Measurements from ENCODE around the gene WFIKKN1.
"Not testable (repeated sequence)": the region's sequence is repeated elsewhere in the genome, so short reads cannot be mapped to it uniquely, and the experiment has no call there.

Gene WFIKKN1

GRCh38 chr16:595942-596735 is 34.6 kb upstream of the WFIKKN1 start:
- peak; percentile 46 for DNase-seq

DNA sequence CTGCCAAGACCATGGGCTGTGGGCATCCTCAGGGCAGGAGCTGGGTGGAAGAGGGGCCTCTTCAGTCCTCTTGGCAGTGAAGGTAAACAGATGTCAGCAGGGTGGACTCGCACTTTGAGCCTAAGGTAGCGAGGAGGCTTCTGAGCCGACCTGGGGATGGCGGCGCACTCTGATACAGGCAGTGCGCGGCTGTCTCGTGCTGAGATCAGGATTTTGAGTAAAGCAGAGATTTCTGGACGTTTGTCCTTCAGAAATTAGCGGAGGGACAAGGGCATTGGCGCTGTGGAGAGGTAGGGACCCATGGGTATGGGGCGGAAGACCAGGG is 34.1 kb upstream of the WFIKKN1 start:
- no peak for DNase-seq

DNA sequence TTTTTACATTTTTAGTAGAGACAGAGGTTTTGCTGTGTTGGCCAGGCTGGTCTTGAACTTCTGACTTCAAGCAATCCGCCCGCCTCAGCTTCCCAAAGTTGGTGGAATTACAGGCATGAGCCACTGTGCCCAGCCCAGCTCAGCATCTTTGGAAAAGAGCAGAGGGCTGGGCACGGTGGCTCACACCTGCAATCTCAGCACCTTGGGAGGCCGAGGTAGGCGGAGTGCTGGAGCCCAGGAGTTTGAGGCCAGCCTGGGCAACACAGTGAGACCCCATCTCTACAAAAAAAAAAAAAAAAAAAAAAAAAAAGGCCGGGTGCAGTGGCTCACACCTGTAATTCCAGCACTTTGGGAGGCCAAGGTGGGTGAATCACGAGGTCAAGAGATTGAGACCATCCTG is 33.1 kb upstream of the WFIKKN1 start:
- not testable (repeated sequence) for DNase-seq

DNA sequence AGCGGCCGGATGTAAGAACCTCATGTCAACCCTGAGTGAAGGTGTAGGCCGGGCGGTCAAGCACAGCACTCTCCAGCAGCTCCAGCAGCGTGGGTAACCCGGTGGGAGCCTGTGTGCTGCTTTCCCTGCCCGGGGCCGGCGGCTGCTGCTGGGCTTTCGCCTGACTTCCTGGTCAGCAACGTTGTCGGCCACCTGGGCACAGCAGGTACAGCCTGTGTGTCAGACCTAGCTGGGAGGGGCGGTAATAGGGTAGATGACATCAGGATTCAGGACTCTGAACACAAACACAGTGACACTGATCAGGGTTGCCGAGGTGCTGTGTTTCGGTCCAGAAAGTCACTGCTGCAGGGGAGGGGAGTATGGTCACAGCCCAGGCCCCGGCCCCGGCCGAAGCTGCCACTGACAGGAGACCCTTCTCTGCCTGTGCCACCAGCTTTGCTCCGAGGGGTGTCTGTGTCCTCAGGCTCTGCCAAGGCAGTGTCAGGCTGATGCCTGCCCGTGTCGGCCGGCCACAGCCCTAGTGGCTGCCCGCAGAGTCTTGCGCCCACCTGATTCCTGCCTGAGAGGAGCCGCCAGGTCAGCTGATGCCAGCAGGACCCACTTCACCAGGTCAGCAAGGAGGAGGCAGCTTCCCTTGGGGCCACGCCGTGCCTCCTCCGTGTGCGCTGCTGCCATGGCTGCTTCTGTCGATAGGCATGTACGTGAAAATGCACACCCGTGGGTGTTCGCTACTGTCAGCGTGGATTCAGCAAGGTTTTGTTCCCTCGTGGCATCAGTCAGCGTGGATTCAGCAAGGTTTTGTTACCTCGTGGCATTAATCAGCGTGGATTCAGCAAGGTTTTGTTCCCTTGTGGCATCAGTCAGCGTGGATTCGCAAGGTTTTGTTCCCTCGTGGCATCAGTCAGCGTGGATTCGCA is 31.7 kb upstream of the WFIKKN1 start:
- no peak for DNase-seq

GRCh38 chr16:600781-601180 is 30.0 kb upstream of the WFIKKN1 start:
- DNase-seq, result peak; percentile 30

DNA sequence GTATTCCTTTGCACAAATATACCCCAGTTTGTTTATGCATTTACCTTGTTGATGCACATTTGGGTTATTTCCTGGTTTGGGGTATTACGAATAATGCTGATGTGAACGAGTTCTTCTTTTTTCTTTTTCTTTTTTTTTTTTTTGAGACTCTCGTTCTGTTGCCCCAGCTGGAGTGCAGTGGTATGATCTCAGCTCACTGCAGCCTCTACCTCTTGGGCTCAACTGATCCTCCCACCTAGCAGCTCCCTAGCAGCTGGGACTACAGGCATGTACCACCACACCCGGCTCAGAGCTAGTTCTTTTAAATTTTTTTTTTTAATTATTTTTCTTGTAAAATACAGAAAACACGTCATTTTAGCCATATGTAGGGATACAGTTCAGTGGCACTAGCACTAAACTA is 26.9 kb upstream of the WFIKKN1 start:
- DNase-seq, result no peak

DNA sequence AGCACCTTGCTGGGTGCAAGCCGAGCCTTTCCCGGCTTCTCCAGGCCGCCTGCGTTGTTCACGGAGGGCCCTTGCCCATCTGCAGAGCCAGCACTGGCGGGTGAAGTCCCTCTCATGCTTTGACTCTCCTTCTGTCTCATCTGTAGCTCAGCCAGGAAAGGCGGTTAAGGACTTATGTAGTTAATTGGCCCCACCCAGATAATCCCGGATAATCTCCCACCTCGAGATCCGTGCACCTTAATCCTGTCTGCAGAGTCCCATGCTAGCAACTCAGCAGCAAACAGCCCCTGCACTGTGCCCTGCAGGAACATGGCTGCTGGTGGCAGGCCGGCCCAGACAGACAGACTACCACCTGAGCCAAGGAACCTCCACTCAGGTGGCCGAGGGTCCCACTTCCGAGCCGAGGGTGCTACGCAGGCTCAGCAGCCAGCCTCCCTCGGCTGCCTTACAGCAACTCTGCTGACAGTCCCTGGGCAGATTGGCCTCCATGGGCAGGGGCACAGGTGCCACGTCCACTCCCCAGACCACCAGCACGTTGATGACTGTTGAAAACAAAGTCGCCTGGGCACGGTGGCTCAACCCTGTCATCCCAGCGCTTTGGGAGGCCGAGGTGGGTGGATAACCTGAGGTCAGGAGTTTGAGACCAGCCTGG is 24.0 kb upstream of the WFIKKN1 start:
- DNase-seq, result no peak

DNA sequence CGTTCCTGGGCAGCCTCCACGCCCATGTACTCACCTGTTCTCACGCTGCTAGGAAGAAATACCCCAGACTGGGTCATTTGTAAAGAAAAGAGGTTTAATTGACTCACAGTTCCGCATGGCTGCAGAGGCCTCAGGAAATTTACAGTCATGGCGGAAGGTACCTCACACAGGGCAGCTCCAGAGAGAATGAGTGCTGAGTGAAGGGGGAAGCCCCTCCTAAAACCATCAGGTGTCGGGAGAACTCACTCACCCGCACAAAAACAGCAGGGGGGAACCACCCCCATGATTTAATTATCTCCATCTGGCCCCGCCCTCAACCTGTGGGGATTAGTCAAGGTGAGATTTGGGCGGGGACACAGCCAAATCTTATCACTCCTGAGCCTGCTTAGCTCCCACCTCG is 22.8 kb upstream of the WFIKKN1 start:
- DNase-seq, result peak; percentile 92

GRCh38 chr16:609316-609715 is 21.5 kb upstream of the WFIKKN1 start:
- no peak for DNase-seq

GRCh38 chr16:609984-610383 is 20.8 kb upstream of the WFIKKN1 start:
- DNase-seq, result no peak

- peak; percentile 74 for DNase-seq
Measured at GRCh38 chr16:610513-611381, 20.0 kb upstream of the WFIKKN1 start.

DNA sequence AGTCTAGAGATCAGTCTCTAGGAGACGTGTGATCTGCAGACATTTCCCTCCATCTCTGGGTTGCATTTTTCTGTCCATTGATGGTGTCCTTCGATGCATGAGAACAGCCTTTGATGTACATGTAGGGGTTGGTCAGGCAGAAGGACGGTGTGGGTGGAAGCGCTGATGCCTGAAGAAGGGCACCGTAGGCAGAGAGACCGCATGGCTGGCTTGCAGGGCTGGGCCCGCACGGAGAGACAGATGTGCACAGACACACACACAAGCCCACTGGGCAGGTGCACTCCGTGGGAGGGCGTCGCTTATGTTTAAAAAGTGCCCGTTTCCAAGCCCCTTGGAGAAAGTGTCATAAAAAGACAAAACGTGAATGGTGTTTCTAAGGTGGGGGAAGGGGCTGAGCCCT is 15.7 kb upstream of the WFIKKN1 start:
- DNase-seq, result no peak

DNA sequence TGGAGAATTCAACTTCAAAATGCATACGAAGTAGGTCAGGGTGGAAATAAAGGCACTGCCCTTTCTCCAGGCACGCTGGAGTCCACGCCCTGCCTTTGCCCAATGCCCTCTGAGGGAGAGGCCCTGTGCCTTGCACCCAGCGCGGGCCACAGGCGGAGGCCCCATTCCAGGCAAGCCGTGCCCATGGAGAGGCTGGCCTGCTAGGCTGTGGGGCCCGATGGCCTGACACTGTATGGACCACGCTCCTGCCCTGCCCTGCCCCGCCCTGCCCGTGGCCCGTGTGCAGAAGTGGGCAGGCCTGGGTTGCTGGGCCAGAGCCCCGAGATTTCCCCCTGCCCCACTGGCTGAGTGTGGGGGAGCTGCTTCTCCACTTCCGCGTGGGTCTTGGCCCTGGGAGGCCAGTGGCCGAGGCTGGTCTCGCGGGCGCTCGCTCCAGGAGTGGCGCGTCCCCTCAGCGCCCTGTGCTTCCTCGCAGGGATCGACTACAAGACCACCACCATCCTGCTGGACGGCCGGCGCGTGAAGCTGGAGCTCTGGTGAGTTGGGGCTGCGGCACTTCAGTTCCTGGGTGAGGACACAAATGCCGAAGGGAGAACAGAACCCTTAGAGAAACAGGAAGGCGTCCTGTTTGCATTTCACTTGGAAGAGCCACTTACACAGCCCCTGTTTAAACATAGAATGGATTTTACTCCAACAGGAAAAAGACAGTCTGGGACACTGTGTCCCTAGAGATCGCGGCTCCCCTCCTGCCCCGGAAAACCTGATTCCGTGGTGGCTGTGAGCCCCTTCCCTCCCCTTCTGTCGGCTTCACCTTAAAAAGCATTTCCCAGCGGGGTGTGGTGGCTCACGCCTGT is 13.8 kb upstream of the WFIKKN1 start:
- no peak for DNase-seq

DNA sequence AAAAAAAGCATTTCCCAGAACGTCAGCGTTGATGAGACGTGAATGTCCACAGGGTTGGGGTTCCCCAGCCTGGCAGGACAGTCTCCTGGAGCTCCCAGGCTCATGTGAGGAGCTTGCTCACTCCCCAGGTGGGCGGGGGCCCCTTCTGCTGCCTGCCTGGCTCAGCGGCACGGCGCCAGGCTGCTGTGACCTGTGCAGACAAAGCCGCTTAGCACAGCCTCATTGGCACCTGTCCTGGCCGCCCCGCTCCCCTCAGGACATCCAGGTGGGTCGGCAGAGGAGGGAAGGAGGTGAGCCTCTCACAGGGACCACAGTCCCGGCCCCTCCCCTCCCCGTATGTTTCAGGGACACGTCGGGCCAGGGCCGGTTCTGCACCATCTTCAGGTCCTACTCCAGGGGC is 12.9 kb upstream of the WFIKKN1 start:
- peak; percentile 33 for DNase-seq

- DNase-seq, result no peak
Measured at GRCh38 chr16:619476-620100, 11.2 kb upstream of the WFIKKN1 start.

GRCh38 chr16:620700-621525 is 9.9 kb upstream of the WFIKKN1 start:
- peak; percentile 31 for DNase-seq

DNA sequence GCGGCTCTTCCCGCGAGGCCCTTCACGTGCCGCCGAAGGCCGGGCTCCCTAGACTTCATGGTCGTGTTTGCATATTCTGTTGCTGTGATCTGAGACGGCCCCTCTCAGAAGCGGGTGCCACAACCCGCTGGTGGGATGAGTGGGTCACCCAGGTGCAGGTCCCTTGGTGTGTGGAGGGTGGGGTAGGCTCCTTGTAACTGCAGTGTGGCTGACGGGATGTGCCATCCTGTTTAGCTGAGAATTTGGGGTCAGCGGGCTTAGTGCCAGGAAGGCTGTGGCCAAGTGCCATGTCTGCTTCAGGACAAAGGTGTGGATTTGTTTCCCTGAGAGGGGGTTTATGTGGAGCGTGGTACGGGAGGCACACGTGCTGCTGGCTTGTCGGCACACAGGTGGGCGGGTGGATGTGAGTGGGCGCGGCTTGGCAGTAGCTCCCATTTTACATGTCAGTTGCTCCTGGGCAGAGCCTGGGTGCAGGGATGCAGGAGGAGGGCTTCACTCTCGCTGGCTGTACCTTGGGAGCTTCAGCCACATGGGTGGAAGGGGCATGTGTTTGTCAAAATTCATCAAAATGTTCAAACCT is 9.2 kb upstream of the WFIKKN1 start:
- DNase-seq, result peak; percentile 76

- no peak for DNase-seq
Measured at GRCh38 chr16:622920-623280, 7.9 kb upstream of the WFIKKN1 start.

DNA sequence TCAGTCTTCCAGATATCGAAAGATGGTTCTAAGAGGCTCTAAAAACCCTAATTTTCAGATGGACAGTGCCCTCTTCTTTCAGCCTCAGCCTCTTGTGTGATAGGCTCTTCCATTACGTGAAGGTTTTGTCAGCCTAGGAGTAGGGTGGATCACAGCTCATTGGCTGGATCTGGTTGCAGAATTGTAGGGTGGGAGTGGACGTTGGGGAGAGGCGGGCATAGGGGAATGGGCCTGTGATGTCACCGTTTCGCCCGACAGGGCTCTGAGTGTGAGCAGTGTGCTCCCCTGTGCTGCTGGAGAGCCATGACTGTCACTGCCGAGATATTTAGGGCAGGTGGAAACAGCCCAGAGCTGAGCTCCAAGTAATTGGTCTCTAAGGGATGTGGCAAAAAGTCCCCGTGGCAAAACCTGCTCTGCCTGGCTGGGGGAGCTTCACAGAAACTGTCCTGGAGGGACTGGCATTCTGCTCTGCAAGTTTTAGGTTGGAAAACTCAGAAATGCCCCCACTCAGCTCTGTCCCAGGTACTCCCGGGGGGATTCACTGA is 6.2 kb upstream of the WFIKKN1 start:
- DNase-seq, result no peak

Measured in NCI-H69 (cell line).